MM.1S (cell line): ENCODE results near the gene MEF2C.

Experiments
- DNase-seq: peaks from one replicate; pipeline ENCODE4 v3.0.0-alpha.2; 2015
- H2AFZ ChIP-seq: fragments of 300-600 bp; sonication (generic); 2 replicates; pipeline ENCODE4 v1.6.0; 2016; ENCODE audit warnings: antibody characterized with exemption, low read length
- H3F3A ChIP-seq: fragments of 300-600 bp; sonication (generic); 2 replicates; pipeline ENCODE4 v1.6.1; 2016; ENCODE audit warnings: mild to moderate bottlenecking, antibody characterized with exemption, low read length, moderate library complexity, mixed read lengths; ENCODE audit not compliant: insufficient read depth
- H3K27ac ChIP-seq: fragments of 300-600 bp; sonication (generic); 2 replicates; pipeline ENCODE4 v1.5.1; 2016; ENCODE audit warnings: mild to moderate bottlenecking, low read length
- H3K27me3 ChIP-seq: fragments of 300-600 bp; sonication (generic); replicated peaks from 2 replicates; pipeline ENCODE4 v1.6.0; 2016; ENCODE audit warnings: low read length; ENCODE audit not compliant: insufficient read depth
- H3K36me3 ChIP-seq: fragments of 300-600 bp; sonication (generic); replicated peaks from 2 replicates; pipeline ENCODE4 v1.6.1; 2016; ENCODE audit warnings: mild to moderate bottlenecking, low read length, mixed read lengths; ENCODE audit not compliant: insufficient read depth
- H3K4me1 ChIP-seq: fragments of 300-600 bp; sonication (generic); 2 replicates; pipeline ENCODE4 v1.6.1; 2016; ENCODE audit warnings: low read length, mixed read lengths
- H3K4me2 ChIP-seq: fragments of 300-600 bp; sonication (generic); 2 replicates; pipeline ENCODE4 v1.6.0; 2016; ENCODE audit warnings: low read depth, low read length
- H3K4me3 ChIP-seq: fragments of 300-600 bp; sonication (generic); 2 replicates; pipeline ENCODE4 v1.5.1; 2016; ENCODE audit warnings: low read length, mixed read lengths
- H3K79me2 ChIP-seq: fragments of 300-600 bp; sonication (generic); 2 replicates; pipeline ENCODE4 v1.6.1; 2016; ENCODE audit warnings: mixed run types, low read length, mixed read lengths
- H3K9ac ChIP-seq: fragments of 300-600 bp; sonication (generic); 2 replicates; pipeline ENCODE4 v1.6.1; 2016; ENCODE audit warnings: low read length, mixed read lengths
- H3K9me2 ChIP-seq: fragments of 300-600 bp; sonication (generic); replicated peaks from 2 replicates; pipeline ENCODE4 v1.6.1; 2016; ENCODE audit warnings: mild to moderate bottlenecking, low read length, mixed read lengths; ENCODE audit not compliant: insufficient read depth
- H3K9me3 ChIP-seq: fragments of 300-600 bp; sonication (generic); replicated peaks from 2 replicates; pipeline ENCODE4 v1.6.1; 2016; ENCODE audit warnings: mild to moderate bottlenecking, low read length, mixed read lengths; ENCODE audit not compliant: insufficient read depth
- H4K20me1 ChIP-seq: fragments of 300-600 bp; sonication (generic); 2 replicates; pipeline ENCODE4 v1.6.1; 2016; ENCODE audit warnings: mild to moderate bottlenecking, low read length, moderate library complexity, mixed read lengths; ENCODE audit not compliant: insufficient read depth
- CTCF ChIP-seq: fragments of 300-600 bp; sonication (generic); IDR thresholded peaks from 2 replicates; pipeline ENCODE4 v1.5.1; 2016; ENCODE audit warnings: antibody characterized with exemption, low read length, mixed read lengths
- EZH2 ChIP-seq: fragments of 300-600 bp; sonication (generic); optimal IDR thresholded peaks from 2 replicates; pipeline ENCODE3; 2017; ENCODE audit warnings: low read depth, mild to moderate bottlenecking, antibody characterized with exemption, low read length, mixed read lengths
- EZH2phosphoT487 ChIP-seq: fragments of 300-600 bp; sonication (generic); IDR thresholded peaks from 2 replicates; pipeline ENCODE4 v1.6.1; 2018; ENCODE audit warnings: antibody characterized with exemption, low read length

Gene MEF2C

GRCh38 chr5:88845081-88845697 is 37.8 kb downstream of the MEF2C start:
- 0 out of 2 replicates have a peak, but pooled peaks cover 4% of the 10 kb centered on the region for H4K20me1 ChIP-seq
- no peaks in the 10 kb centered on the region for H3K9me2 ChIP-seq
- no peaks in the 10 kb centered on the region for H3K9me3 ChIP-seq
- TF ChIP-seq CTCF (no peak), EZH2phosphoT487 (no peak), EZH2 (no peak)
- H3K36me3 ChIP-seq, result 0 out of 2 replicates have a peak, but pooled peaks cover 7% of the 10 kb centered on the region
- peaks cover 19% of the 10 kb centered on the region for H3K4me1 ChIP-seq
- no peak overlapping the region for H3K4me3 ChIP-seq
- peaks cover 98% of the 10 kb centered on the region for H3K79me2 ChIP-seq
- H3K4me2 ChIP-seq, result no peak overlapping the region
- peaks cover 7% of the 10 kb centered on the region; the same call in 1 of the 2 replicates for H3F3A ChIP-seq
- H3K9ac ChIP-seq, result no peak overlapping the region
- H2AFZ ChIP-seq, result no peak overlapping the region
- H3K27me3 ChIP-seq, result no peaks in the 10 kb centered on the region
- DNase-seq, result no peak
- no peak overlapping the region for H3K27ac ChIP-seq

- TF ChIP-seq EZH2phosphoT487, result no peak
- TF ChIP-seq EZH2, result no peak
- TF ChIP-seq CTCF, result no peak
- no peaks in the 10 kb centered on the region for H3K9me3 ChIP-seq
- H3K27ac ChIP-seq, result no peak overlapping the region
- H3K9me2 ChIP-seq, result no peaks in the 10 kb centered on the region
- peaks cover 99% of the 10 kb centered on the region for H3K79me2 ChIP-seq
- H3K4me1 ChIP-seq, result peaks cover 21% of the 10 kb centered on the region
- no peak overlapping the region for H3K4me2 ChIP-seq
- no peak overlapping the region for H3K9ac ChIP-seq
- H3K36me3 ChIP-seq, result peaks cover 7% of the 10 kb centered on the region; the same call in 1 of the 2 replicates
- no peak for DNase-seq
- no peak overlapping the region for H3K4me3 ChIP-seq
- 0 out of 2 replicates have a peak, but pooled peaks cover 4% of the 10 kb centered on the region for H4K20me1 ChIP-seq
- H2AFZ ChIP-seq, result no peak overlapping the region
- H3K27me3 ChIP-seq, result no peaks in the 10 kb centered on the region
- peaks cover 13% of the 10 kb centered on the region for H3F3A ChIP-seq
Measured at GRCh38 chr5:88842784-88843183, 40.2 kb downstream of the MEF2C start.

DNA sequence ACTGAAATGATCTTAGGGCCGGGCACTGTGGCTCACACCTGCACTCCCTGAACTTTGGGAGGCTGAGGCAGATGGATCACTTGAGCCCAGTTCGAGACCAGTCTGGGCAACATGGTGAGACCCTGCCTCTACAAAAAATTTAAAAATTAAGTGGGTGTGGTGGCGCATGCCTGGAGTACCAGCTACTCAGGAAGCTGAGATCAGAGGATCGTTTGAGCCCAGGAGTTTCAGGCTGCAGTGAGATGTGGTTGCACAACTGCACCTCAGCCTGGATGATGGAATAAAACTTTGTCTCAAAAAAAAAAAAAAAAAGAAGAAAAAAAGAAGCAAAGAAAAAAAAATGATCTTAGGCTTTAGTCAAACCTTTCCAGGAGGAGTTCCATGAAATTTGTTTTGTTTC is 41.8 kb downstream of the MEF2C start:
- Histone ChIP-seq H4K20me1 (peaks cover 5% of the 10 kb centered on the region; the same call in 1 of the 2 replicates), H3K27ac (no peak overlapping the region), H3K79me2 (peaks cover 99% of the 10 kb centered on the region), H3K9me3 (no peaks in the 10 kb centered on the region), H3K4me3 (no peak overlapping the region), H3K36me3 (peaks cover 1% of the 10 kb centered on the region; the same call in 1 of the 2 replicates), H3K4me1 (peaks cover 22% of the 10 kb centered on the region; the same call in 1 of the 2 replicates), H3K27me3 (no peaks in the 10 kb centered on the region), H2AFZ (no peak overlapping the region), H3F3A (peaks cover 16% of the 10 kb centered on the region), H3K9me2 (no peaks in the 10 kb centered on the region), H3K4me2 (no peak overlapping the region), H3K9ac (no peak overlapping the region)
- no peak for DNase-seq
- TF ChIP-seq CTCF, result no peak
- no peak for TF ChIP-seq EZH2
- no peak for TF ChIP-seq EZH2phosphoT487
